Endothelial cell of umbilical vein (primary cell): ENCODE measurements around the gene GIN1. TPM values are rescaled to one million over a fixed set of nuclear protein-coding genes. Genes with fewer than 3 reads are reported as not detected.

Source experiments
- BruUV-seq: library from RNA; stranded (reverse); fragments of 400-500 nt; replicated peaks from 2 replicates; lab custom pipeline; 2021; lab: Mats Ljungman, UMichigan
- CTCF ChIA-PET: fragments of 300-600, 350-600 bp; sonication (Branson Sonifier 250); formaldehyde crosslinking; loops from one replicate; lab custom pipeline; 2021; ENCODE audit warnings: antibody characterized with exemption, inconsistent platforms; lab: Charles Lee
- POLR2A ChIA-PET: fragments of 300-600, 350-600 bp; sonication (Branson Sonifier 250); formaldehyde crosslinking; loops from one replicate; lab custom pipeline; 2021; ENCODE audit warnings: antibody characterized with exemption, inconsistent platforms; lab: Charles Lee
- DNase-seq: peaks from one replicate; pipeline ENCODE4 v3.0.0-alpha.2; 2011; ENCODE audit warnings: low read depth, low spot score
- FAIRE-seq: peaks from 2 replicates; lab custom pipeline; 2011; peaks lifted over from hg19 to GRCh38; lab: Jason Lieb, UNC
- H2AFZ ChIP-seq: 2 replicates; pipeline ENCODE4 v1.6.0; 2012; ENCODE audit warnings: low read depth, low read length, control low read depth, inconsistent platforms
- H3K27ac ChIP-seq: 2 replicates; pipeline ENCODE4 v1.5.1; 2011; ENCODE audit warnings: low read depth, mild to moderate bottlenecking, control low read depth, low read length, moderate library complexity; ENCODE audit not compliant: insufficient read depth
- H3K27me3 ChIP-seq, 2 experiments: 2 replicates each; pipeline versions ENCODE4 v1.6.0 to v1.6.1; 2011; ENCODE audit warnings: low read length in 2 of 2, mixed read lengths in 1 of 2; ENCODE audit not compliant: control insufficient read depth in 2 of 2, insufficient read depth in 2 of 2
- H3K36me3 ChIP-seq, 2 experiments: 2 replicates in 1 of 2; 3 replicates in 1 of 2; pipeline ENCODE4 v1.5.1; 2011; ENCODE audit warnings: low read length in 2 of 2, mild to moderate bottlenecking in 1 of 2, moderate library complexity in 1 of 2; ENCODE audit not compliant: control insufficient read depth in 2 of 2, insufficient read depth in 2 of 2; ENCODE audit errors: extremely low read depth in 1 of 2
- H3K4me1 ChIP-seq: 3 replicates; pipeline ENCODE4 v1.5.1; 2011; ENCODE audit warnings: mild to moderate bottlenecking, low read length; ENCODE audit not compliant: control insufficient read depth, insufficient read depth; ENCODE audit errors: extremely low read depth
- H3K4me2 ChIP-seq: 2 replicates; pipeline ENCODE4 v1.6.1; 2011; ENCODE audit warnings: low read length, control low read depth, mixed read lengths; ENCODE audit not compliant: insufficient read depth
- H3K4me3 ChIP-seq, 3 experiments: fragments of 200-600 bp in 1 of 3; sonication (generic), shearing (Covaris generic) in 1 of 3; replicated peaks in 1 of 3; 2 replicates each; pipeline ENCODE4 v1.5.1; 2011 to 2016; ENCODE audit warnings: control low read depth in 3 of 3, low read length in 3 of 3, mild to moderate bottlenecking in 2 of 3, inconsistent platforms in 1 of 3, low read depth in 1 of 3, moderate library complexity in 1 of 3; ENCODE audit not compliant: insufficient read depth in 1 of 3
- H3K79me2 ChIP-seq: 2 replicates; pipeline ENCODE4 v1.6.0; 2012; ENCODE audit warnings: low read length, inconsistent platforms; ENCODE audit not compliant: control insufficient read depth, insufficient read depth
- H3K9ac ChIP-seq: replicated peaks from 2 replicates; pipeline ENCODE3; 2011; ENCODE audit warnings: low read length, control low read depth; ENCODE audit not compliant: insufficient read depth; ENCODE audit errors: extremely low read depth
- H3K9me1 ChIP-seq: replicated peaks from 3 replicates; pipeline ENCODE4 v1.6.0; 2011; ENCODE audit warnings: mild to moderate bottlenecking, low read length; ENCODE audit not compliant: control insufficient read depth, insufficient read depth; ENCODE audit errors: extremely low read depth
- H3K9me3 ChIP-seq: replicated peaks from 2 replicates; pipeline ENCODE4 v1.5.1; 2012; ENCODE audit warnings: low read length, inconsistent platforms; ENCODE audit not compliant: control insufficient read depth, insufficient read depth
- H4K20me1 ChIP-seq: replicated peaks from 2 replicates; pipeline ENCODE3; 2011; ENCODE audit warnings: mild to moderate bottlenecking, low read length; ENCODE audit not compliant: control insufficient read depth, insufficient read depth; ENCODE audit errors: extremely low read depth
- EZH2 ChIP-seq: IDR thresholded peaks from 2 replicates; pipeline ENCODE4 v1.6.1; 2012; ENCODE audit warnings: borderline replicate concordance, low read depth, mild to moderate bottlenecking, moderate library complexity, low read length, inconsistent platforms; ENCODE audit not compliant: severe bottlenecking
- FOS ChIP-seq: IDR thresholded peaks from 2 replicates; pipeline ENCODE4 v1.6.1; 2011; ENCODE audit warnings: mild to moderate bottlenecking, low read length, moderate library complexity, borderline replicate concordance; ENCODE audit not compliant: insufficient read depth
- GATA2 ChIP-seq: IDR thresholded peaks from 2 replicates; pipeline ENCODE4 v1.7.0; 2011; ENCODE audit warnings: low read depth, mild to moderate bottlenecking, moderate library complexity, mixed read lengths, low read length; ENCODE audit not compliant: insufficient read length, insufficient read depth
- JUN ChIP-seq: IDR thresholded peaks from 2 replicates; pipeline ENCODE4 v1.6.1; 2011; ENCODE audit warnings: borderline replicate concordance, low read depth; ENCODE audit not compliant: insufficient read length, insufficient read depth
- MAX ChIP-seq: IDR thresholded peaks from 2 replicates; pipeline ENCODE4 v1.6.1; 2011; ENCODE audit not compliant: insufficient read depth, insufficient read length
- MYC ChIP-seq: IDR thresholded peaks from one replicate; pipeline ENCODE4 v1.6.1; 2011; ENCODE audit warnings: mild to moderate bottlenecking, low read depth, low read length
- POLR2A ChIP-seq: IDR thresholded peaks from 2 replicates; pipeline ENCODE4 v1.6.1; 2012; ENCODE audit warnings: low read depth, mild to moderate bottlenecking, control low read depth, low read length
- POLR2AphosphoS5 ChIP-seq: IDR thresholded peaks from 2 replicates; pipeline ENCODE4 v1.6.1; 2012; ENCODE audit warnings: low read depth, mild to moderate bottlenecking, control low read depth, low read length, moderate library complexity; ENCODE audit not compliant: insufficient read depth
- dilution Hi-C: fragments of 300-500 bp; cut with MboI; formaldehyde crosslinking; loops from one replicate; pipeline ENCODE4 v1.15.0; 2019; ENCODE audit warnings: low sequenced_read_pairs; ENCODE audit not compliant: extremely low pct_ligation_motif_present
- intact Hi-C: fragments of 100-400 bp; cut with micrococcal nuclease; formaldehyde crosslinking; loops from one replicate; pipeline ENCODE4 v1.10.0; 2022
- polyA plus RNA-seq, 4 experiments: library from polyadenylated mRNA; depleted of rRNA in 3 of 4; stranded (reverse) in 3 of 4; unstranded in 1 of 4; fragments of >200 nt; gene quantifications; 2 replicates each; pipeline versions ENCODE4 v1.2.1 to v1.2.3, GENCODE V29; 2011 to 2012; ENCODE audit warnings: missing spikeins in 1 of 4
- total RNA-seq: library from RNA; stranded (reverse); gene quantifications from 2 replicates; pipeline ENCODE4 v1.2.3, GENCODE V29; 2021
- TF ChIP-seq, protein P1 (sequence below), 2 donors: IDR thresholded peaks; 1 replicate in 1 of 2; 2 replicates in 1 of 2; pipeline ENCODE4 v1.5.1; 2011; ENCODE audit warnings: low read length in 2 of 2, mild to moderate bottlenecking in 2 of 2, moderate library complexity in 2 of 2, control low read depth in 1 of 2, inconsistent platforms in 1 of 2, low read depth in 1 of 2; ENCODE audit not compliant: insufficient read depth in 1 of 2; ENCODE audit errors: extremely low read depth in 1 of 2

GIN1 gene
- total and polyA plus RNA-seq, 2 donors (not counting 3 experiments of a cell fraction or from before 2014, with no cell fraction given): 0.98 to 4.4 TPM

DNA sequence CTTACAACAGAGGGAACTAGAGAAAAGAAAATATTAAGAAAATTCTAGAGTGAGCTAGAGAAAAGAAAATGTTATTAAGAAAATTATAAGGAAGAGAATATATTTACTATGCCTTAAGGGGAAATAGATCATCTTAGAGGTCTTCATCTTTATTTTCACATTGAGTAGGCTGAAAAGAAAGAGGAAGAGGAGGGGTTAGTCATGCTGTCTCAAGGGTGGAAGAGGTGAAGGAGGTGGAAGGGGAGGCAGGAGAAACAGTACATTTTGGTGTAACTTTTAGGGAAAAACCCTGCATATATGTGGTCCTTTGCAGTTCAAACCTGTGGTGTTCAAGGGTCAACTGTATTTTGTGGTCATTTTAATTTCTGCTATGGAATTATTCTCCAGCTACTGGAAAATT lies 46.8 kb upstream of the GIN1 start:
- DNase-seq (no peak), FAIRE-seq (no peak)
- Histone ChIP-seq H3K36me3 (peaks cover 0 to 3% of the 10 kb centered on the region in 2 experiments), H3K4me3 (no peak overlapping the region), H3K79me2 (no peaks in the 10 kb centered on the region), H3K4me2 (no peak overlapping the region), H3K9me1 (peaks cover 2% of the 10 kb centered on the region), H4K20me1 (no peaks in the 10 kb centered on the region), H3K9me3 (no peaks in the 10 kb centered on the region), H3K27me3 (no peaks in the 10 kb centered on the region), H2AFZ (no peak overlapping the region), H3K4me1 (no peaks in the 10 kb centered on the region), H3K27ac (no peak overlapping the region), H3K9ac (no peak overlapping the region)
- dilution Hi-C loops (no loop called here), intact Hi-C loops (no loop called here)
- BruUV-seq: no TSS peak
- TF ChIP-seq, protein P1, sequence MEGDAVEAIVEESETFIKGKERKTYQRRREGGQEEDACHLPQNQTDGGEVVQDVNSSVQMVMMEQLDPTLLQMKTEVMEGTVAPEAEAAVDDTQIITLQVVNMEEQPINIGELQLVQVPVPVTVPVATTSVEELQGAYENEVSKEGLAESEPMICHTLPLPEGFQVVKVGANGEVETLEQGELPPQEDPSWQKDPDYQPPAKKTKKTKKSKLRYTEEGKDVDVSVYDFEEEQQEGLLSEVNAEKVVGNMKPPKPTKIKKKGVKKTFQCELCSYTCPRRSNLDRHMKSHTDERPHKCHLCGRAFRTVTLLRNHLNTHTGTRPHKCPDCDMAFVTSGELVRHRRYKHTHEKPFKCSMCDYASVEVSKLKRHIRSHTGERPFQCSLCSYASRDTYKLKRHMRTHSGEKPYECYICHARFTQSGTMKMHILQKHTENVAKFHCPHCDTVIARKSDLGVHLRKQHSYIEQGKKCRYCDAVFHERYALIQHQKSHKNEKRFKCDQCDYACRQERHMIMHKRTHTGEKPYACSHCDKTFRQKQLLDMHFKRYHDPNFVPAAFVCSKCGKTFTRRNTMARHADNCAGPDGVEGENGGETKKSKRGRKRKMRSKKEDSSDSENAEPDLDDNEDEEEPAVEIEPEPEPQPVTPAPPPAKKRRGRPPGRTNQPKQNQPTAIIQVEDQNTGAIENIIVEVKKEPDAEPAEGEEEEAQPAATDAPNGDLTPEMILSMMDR (IDR thresholded peaks at IDR 0.05; ENCODE audit: extremely low read depth in 1 of 2, insufficient read depth in 1 of 2, low read depth in 1 of 2, low read length in 2 of 2): no peak
- TF ChIP-seq GATA2 (no peak), MAX (no peak), POLR2A (no peak), JUN (no peak), FOS (no peak), EZH2 (no peak), MYC (no peak), POLR2AphosphoS5 (no peak)
- POLR2A ChIA-PET: no interaction called here
- CTCF ChIA-PET: interaction anchor here (1.2 to 1.3 kb wide), 2 partner anchors 13 to 58 kb away, joined by 3 to 4 read pairs; no protein-coding TSS in a partner anchor
